B cell (primary cell): Measurements from ENCODE around the gene SLC25A48. TPM values are rescaled to one million over a fixed set of nuclear protein-coding genes. Genes with fewer than 3 reads are reported as not detected.

ENCODE experiments used
- ATAC-seq: fragments of 200-7000 bp; cut with Tn5 transposase; one replicate; pipeline ENCODE4 v1.10.0; 2021; ENCODE audit warnings: low read depth, mild to moderate bottlenecking, moderate number of reproducible peaks, moderate library complexity
- CTCF ChIA-PET: fragments of 350-600 bp; sonication (Branson Sonifier 250); formaldehyde crosslinking; loops from one replicate; lab custom pipeline; 2021; ENCODE audit warnings: antibody characterized with exemption, inconsistent platforms; lab: Charles Lee
- POLR2A ChIA-PET: fragments of 350-600 bp; sonication (Branson Sonifier 250); formaldehyde crosslinking; loops from one replicate; lab custom pipeline; 2021; ENCODE audit warnings: antibody characterized with exemption; lab: Charles Lee
- DNase-seq: peaks from one replicate; pipeline ENCODE4 v3.0.0; 2013
- H2AFZ ChIP-seq: 2 replicates; pipeline ENCODE4 v1.6.1; 2012; ENCODE audit warnings: mild to moderate bottlenecking, low read depth, low read length; ENCODE audit not compliant: insufficient read depth, poor library complexity, severe bottlenecking
- H3K27ac ChIP-seq, 2 donors: 1 replicate in 1 of 2; 2 replicates in 1 of 2; pipeline ENCODE4 v1.5.1; 2012 to 2013; ENCODE audit warnings: low read length in 2 of 2, mild to moderate bottlenecking in 2 of 2, moderate library complexity in 1 of 2
- H3K27me3 ChIP-seq, 4 experiments: fragments of 200-600 bp in 1 of 4; sonication (generic) in 1 of 4; replicated peaks in 1 of 4; 1 replicate in 2 of 4; 2 replicates in 2 of 4; pipeline versions ENCODE4 v1.6.1 to v1.7.0; 2013 to 2016; ENCODE audit warnings: low read length in 3 of 4, mild to moderate bottlenecking in 2 of 4, mixed read lengths in 1 of 4, moderate library complexity in 1 of 4; ENCODE audit not compliant: insufficient read depth in 4 of 4, control insufficient read depth in 3 of 4; ENCODE audit errors: control extremely low read depth in 1 of 4
- H3K36me3 ChIP-seq, 2 experiments: replicated peaks in 1 of 2; 1 replicate in 1 of 2; 2 replicates in 1 of 2; pipeline versions ENCODE4 v1.6.1 to v1.7.1; 2013; ENCODE audit warnings: low read length in 1 of 2; ENCODE audit not compliant: insufficient read depth in 2 of 2, control insufficient read depth in 1 of 2; ENCODE audit errors: control extremely low read depth in 1 of 2, extremely low read depth in 1 of 2
- H3K4me1 ChIP-seq, 2 donors: fragments of 200-600 bp in 1 of 2; sonication (generic) in 1 of 2; 1 replicate in 1 of 2; 2 replicates in 1 of 2; pipeline versions ENCODE4 v1.5.1 to v1.6.1; 2013 to 2017; ENCODE audit warnings: low read length in 2 of 2; ENCODE audit not compliant: control insufficient read depth in 2 of 2, insufficient read depth in 2 of 2
- H3K4me2 ChIP-seq: replicated peaks from 2 replicates; pipeline ENCODE3; 2012; ENCODE audit warnings: mild to moderate bottlenecking, low read depth, low read length; ENCODE audit not compliant: poor library complexity, severe bottlenecking
- H3K4me3 ChIP-seq, 5 experiments: fragments of 200-600 bp in 1 of 5; sonication (generic) in 1 of 5; 1 replicate in 3 of 5; 2 replicates in 2 of 5; pipeline versions ENCODE4 v1.5.1 to v1.7.0; 2011 to 2016; ENCODE audit warnings: low read length in 4 of 5, mild to moderate bottlenecking in 4 of 5, low read depth in 2 of 5, control low read depth in 1 of 5, moderate library complexity in 1 of 5; ENCODE audit not compliant: insufficient read depth in 1 of 5; ENCODE audit errors: control extremely low read depth in 1 of 5, extremely low read depth in 1 of 5
- H3K79me2 ChIP-seq: fragments of 200-600 bp; sonication (generic); one replicate; pipeline ENCODE4 v1.6.0; 2016; ENCODE audit warnings: low read length; ENCODE audit not compliant: control insufficient read depth, insufficient read depth
- H3K9ac ChIP-seq: fragments of 200-600 bp; sonication (generic); 2 replicates; pipeline ENCODE4 v1.6.1; 2017; ENCODE audit warnings: mild to moderate bottlenecking, low read length, moderate library complexity
- H3K9me3 ChIP-seq, 3 donors: one replicate each; pipeline versions ENCODE4 v1.6.1 to v1.7.1; 2013; ENCODE audit warnings: low read length in 2 of 3; ENCODE audit not compliant: control insufficient read depth in 2 of 3, insufficient read depth in 1 of 3; ENCODE audit errors: control extremely low read depth in 1 of 3
- H4K20me1 ChIP-seq: 2 replicates; pipeline ENCODE4 v1.6.0; 2012; ENCODE audit warnings: mild to moderate bottlenecking, low read length; ENCODE audit not compliant: insufficient read depth, control insufficient read depth, poor library complexity, severe bottlenecking
- H3K27ac Mint-ChIP-seq: one replicate; pipeline ENCODE4 v1.8.0; 2021; ENCODE audit warnings: mixed read lengths
- H3K27me3 Mint-ChIP-seq: one replicate; pipeline ENCODE4 v1.8.0; 2021; ENCODE audit warnings: mixed read lengths
- H3K4me1 Mint-ChIP-seq: one replicate; pipeline ENCODE4 v1.8.0; 2021; ENCODE audit warnings: mixed read lengths
- H3K4me3 Mint-ChIP-seq: one replicate; pipeline ENCODE4 v1.8.0; 2021; ENCODE audit warnings: mixed read lengths
- H3K9me3 Mint-ChIP-seq: one replicate; pipeline ENCODE4 v1.8.0; 2022; ENCODE audit warnings: mixed read lengths; ENCODE audit not compliant: insufficient read depth
- EZH2 ChIP-seq: IDR thresholded peaks from 2 replicates; pipeline ENCODE4 v1.6.1; 2012; ENCODE audit warnings: borderline replicate concordance, low read depth, mild to moderate bottlenecking, moderate library complexity, low read length; ENCODE audit not compliant: insufficient read depth, poor library complexity, severe bottlenecking
- WGBS: methylation state at CpG from one replicate; pipeline ENCODE4 v1.1.5; 2013; ENCODE audit warnings: missing lambda C conversion rate; ENCODE audit not compliant: insufficient coverage; 5-methylcytosine and 5-hydroxymethylcytosine counted together
- intact Hi-C: fragments of 100-400 bp; cut with micrococcal nuclease; formaldehyde crosslinking; loops from one replicate; pipeline ENCODE4 v1.10.0; 2022
- polyA plus RNA-seq: library from polyadenylated mRNA; depleted of rRNA; stranded (reverse); fragments of >200 nt; gene quantifications from 2 replicates; pipeline ENCODE4 v1.2.3, GENCODE V29; 2012
- total RNA-seq, 2 donors: library from RNA; stranded (reverse); fragments of 120-200 nt in 1 of 2; gene quantifications; 1 replicate in 1 of 2; 2 replicates in 1 of 2; pipeline versions ENCODE4 v1.2.3 to v1.2.4, GENCODE V29; 2013 to 2022
- TF ChIP-seq, protein P1 (sequence below): fragments of 200-600 bp; IDR thresholded peaks from one replicate; pipeline ENCODE4 v1.8.0; 2022; ENCODE audit warnings: antibody characterized with exemption, mild to moderate bottlenecking

SLC25A48 gene
- total and polyA plus RNA-seq, 2 donors (not counting 1 experiment from before 2014, with no cell fraction given) = not detected

DNA sequence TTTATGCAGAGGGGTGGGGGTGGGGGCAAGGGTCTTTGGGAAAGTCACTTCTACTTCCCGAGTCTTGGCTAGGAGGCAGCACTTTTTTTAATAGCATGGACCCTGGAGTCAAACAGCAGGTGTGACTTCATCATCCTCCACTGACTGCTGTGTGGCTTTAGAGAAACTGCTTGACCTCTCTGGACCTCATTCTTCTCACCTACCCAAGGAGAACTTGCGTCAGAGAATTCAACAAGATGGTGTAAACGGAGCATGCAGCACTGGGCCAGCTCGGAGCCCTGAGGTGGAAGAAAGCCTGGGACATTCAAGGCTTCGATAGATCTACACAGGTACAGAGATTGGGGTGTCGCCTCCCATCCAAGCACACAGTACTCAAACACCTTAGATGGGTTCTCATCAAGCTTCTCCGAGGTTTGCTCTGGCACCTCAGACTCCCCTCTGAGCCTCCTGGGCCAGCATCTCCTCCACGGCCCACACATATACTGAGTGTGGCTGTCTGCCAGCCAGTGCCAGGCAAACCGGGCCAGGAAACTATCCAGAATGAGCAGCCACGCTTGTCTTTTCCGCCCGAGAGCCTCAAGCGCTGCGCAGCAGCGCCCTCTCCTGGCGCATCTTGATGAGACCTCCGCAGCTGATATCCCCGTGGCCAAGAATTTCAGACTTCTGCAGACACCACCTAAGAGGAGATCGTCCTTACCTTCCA is 4.6 kb upstream of the SLC25A48 start:
- no peaks in the 10 kb centered on the region for H4K20me1 ChIP-seq
- H3K36me3 ChIP-seq = no peaks in the 10 kb centered on the region
- H3K27ac Mint-ChIP-seq = no peak overlapping the region
- no peak for DNase-seq
- peaks cover 4% of the 10 kb centered on the region for H3K4me1 Mint-ChIP-seq
- no peaks in the 10 kb centered on the region for H3K9me3 Mint-ChIP-seq
- no peak overlapping the region for H3K9ac ChIP-seq
- H3K27me3 ChIP-seq = peaks cover 0 to 19% (median 0%) of the 10 kb centered on the region in 4 experiments
- H3K4me2 ChIP-seq = no peak overlapping the region
- no peak overlapping the region for H2AFZ ChIP-seq
- H3K27ac ChIP-seq = no peak overlapping the region
- H3K4me3 Mint-ChIP-seq = no peak overlapping the region
- H3K79me2 ChIP-seq = no peaks in the 10 kb centered on the region
- 32% methylated on average over 18 of the region's 19 CpGs for WGBS
- peaks cover 0 to 6% (median 0%) of the 10 kb centered on the region in 3 donors for H3K9me3 ChIP-seq
- H3K4me1 ChIP-seq = peaks cover 3 to 7% of the 10 kb centered on the region in 2 donors
- peaks cover 37% of the 10 kb centered on the region for H3K27me3 Mint-ChIP-seq
- intact Hi-C loops = no loop called here
- TF ChIP-seq, protein P1, sequence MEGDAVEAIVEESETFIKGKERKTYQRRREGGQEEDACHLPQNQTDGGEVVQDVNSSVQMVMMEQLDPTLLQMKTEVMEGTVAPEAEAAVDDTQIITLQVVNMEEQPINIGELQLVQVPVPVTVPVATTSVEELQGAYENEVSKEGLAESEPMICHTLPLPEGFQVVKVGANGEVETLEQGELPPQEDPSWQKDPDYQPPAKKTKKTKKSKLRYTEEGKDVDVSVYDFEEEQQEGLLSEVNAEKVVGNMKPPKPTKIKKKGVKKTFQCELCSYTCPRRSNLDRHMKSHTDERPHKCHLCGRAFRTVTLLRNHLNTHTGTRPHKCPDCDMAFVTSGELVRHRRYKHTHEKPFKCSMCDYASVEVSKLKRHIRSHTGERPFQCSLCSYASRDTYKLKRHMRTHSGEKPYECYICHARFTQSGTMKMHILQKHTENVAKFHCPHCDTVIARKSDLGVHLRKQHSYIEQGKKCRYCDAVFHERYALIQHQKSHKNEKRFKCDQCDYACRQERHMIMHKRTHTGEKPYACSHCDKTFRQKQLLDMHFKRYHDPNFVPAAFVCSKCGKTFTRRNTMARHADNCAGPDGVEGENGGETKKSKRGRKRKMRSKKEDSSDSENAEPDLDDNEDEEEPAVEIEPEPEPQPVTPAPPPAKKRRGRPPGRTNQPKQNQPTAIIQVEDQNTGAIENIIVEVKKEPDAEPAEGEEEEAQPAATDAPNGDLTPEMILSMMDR = no peak
- no peak for TF ChIP-seq EZH2
- CTCF ChIA-PET = no interaction called here
- H3K4me3 ChIP-seq = no peak overlapping the region
- ATAC-seq = no peak
- POLR2A ChIA-PET = no interaction called here

DNA sequence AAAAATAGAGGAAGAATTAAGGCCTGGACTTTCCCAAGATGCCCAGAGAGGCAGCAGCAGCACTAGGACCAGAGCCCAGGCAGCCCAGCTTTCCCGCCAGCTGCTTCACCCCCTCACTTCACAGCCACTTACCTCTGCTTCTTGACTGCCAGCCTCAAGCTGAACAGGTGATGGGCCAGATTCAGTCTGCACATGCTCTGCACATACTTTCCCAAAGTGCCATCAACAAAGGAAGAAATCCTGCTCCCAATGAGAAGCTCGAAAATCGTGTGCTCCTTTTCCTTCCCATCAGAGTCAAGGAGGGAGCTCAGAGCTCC is 4.1 kb upstream of the SLC25A48 start:
- no peaks in the 10 kb centered on the region for H3K9me3 Mint-ChIP-seq
- H3K4me1 Mint-ChIP-seq = peaks cover 4% of the 10 kb centered on the region
- TF ChIP-seq, protein P1 = no peak
- TF ChIP-seq EZH2 = no peak
- H3K36me3 ChIP-seq = no peaks in the 10 kb centered on the region
- peaks cover 37% of the 10 kb centered on the region for H3K27me3 Mint-ChIP-seq
- H3K4me1 ChIP-seq = peaks cover 3 to 7% of the 10 kb centered on the region in 2 donors
- CTCF ChIA-PET = no interaction called here
- no peak for DNase-seq
- 56% methylated on average over 3 of the region's 3 CpGs for WGBS
- H3K4me2 ChIP-seq = no peak overlapping the region
- H2AFZ ChIP-seq = no peak overlapping the region
- intact Hi-C loops = no loop called here
- POLR2A ChIA-PET = no interaction called here
- no peak overlapping the region for H3K9ac ChIP-seq
- no peak overlapping the region for H3K27ac Mint-ChIP-seq
- H3K9me3 ChIP-seq = peaks cover 0 to 11% (median 0%) of the 10 kb centered on the region in 3 donors
- no peak overlapping the region for H3K4me3 Mint-ChIP-seq
- H3K27me3 ChIP-seq = peaks cover 0 to 24% (median under 1%) of the 10 kb centered on the region in 4 experiments
- H3K27ac ChIP-seq = no peak overlapping the region
- H3K79me2 ChIP-seq = no peaks in the 10 kb centered on the region
- no peak for ATAC-seq
- H3K4me3 ChIP-seq = no peak overlapping the region
- no peaks in the 10 kb centered on the region for H4K20me1 ChIP-seq
